ENCODE measurements around the gene RS1.

RS1 gene

GRCh38 chrX:18672008-18672407 lies at the start of gene RS1:
TSS of gene RS1 (minus strand) at chrX:18672108. CDS start at chrX:18672068, 40 bp downstream.
- no peak for DNase-seq

DNA sequence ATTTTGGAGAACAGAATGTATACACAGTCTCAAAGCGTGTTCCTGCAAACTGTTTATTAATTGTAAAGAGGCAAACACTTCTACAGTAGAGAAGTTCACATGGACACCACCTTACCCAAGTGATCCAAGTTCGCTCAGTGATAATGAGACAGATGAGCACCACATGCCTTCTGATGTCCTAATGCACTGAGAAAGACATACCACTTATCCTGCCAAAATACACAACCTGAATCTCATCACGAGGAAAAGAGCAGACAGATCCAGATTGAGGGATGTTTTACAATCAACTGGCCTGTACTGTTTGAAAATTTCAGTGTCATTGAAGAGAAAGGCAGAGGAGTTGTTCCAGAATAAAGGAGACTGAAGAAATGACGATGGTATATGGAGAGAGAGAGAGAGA lies 47.9 kb upstream of the RS1 start:
- no peak for DNase-seq

DNA sequence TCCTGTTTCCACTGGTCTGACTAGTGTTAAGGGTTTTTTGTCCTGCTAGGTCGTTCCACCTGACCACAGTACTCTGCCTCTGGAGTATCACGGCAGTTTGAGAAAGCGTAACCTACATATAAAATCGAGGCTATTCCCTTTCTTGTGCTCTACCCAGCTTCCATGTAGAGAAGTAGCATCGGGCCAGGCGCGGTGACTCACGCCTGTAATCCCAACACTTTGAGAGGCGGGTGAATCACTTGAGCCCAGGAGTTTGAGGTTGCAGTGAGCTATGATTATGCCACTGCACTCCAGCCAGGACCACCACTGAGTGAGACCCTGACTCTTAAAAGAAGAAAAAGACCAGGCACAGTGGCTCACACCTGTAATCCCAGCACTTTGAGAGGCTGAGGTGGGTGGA lies 43.0 kb upstream of the RS1 start:
- DNase-seq, result no peak

GRCh38 chrX:18709833-18710232 lies 37.9 kb upstream of the RS1 start:
- DNase-seq, result no peak

DNA sequence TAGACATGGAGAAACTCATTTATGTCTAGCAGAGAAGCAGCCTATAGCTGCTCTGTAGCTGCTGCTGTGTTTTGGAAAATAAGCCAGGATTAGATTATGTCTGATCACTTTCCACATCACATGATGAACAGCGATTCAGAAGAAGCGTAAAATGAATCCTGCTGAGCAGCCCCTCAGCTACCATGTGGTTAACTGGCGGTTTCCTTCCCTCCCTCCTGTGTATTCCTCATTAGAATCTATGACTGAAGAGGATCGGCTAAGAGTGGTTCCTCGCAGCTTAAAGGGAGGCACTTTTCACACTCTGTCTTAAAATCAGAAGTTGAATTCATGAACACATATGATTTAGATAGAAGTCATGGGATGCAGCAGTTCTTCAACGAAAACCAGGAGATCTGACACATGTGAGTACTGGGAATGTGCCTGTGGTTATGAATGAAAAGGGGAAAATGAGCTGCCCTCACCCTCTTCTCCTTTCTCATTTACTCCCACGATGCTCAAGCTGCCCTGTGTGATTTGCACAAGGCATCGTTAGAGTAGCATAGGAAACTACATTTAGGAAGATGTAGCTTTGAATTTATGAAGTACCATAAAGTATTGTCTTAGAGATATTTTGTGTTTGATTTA lies 35.6 kb upstream of the RS1 start, which contains the start of gene PPEF1:
Gene PPEF1, plus strand, starts transcription at position 220 of the 624 bp plus-strand sequence. Its CDS starts 136 bp downstream, at position 356.
- DNase-seq, result no peak

DNA sequence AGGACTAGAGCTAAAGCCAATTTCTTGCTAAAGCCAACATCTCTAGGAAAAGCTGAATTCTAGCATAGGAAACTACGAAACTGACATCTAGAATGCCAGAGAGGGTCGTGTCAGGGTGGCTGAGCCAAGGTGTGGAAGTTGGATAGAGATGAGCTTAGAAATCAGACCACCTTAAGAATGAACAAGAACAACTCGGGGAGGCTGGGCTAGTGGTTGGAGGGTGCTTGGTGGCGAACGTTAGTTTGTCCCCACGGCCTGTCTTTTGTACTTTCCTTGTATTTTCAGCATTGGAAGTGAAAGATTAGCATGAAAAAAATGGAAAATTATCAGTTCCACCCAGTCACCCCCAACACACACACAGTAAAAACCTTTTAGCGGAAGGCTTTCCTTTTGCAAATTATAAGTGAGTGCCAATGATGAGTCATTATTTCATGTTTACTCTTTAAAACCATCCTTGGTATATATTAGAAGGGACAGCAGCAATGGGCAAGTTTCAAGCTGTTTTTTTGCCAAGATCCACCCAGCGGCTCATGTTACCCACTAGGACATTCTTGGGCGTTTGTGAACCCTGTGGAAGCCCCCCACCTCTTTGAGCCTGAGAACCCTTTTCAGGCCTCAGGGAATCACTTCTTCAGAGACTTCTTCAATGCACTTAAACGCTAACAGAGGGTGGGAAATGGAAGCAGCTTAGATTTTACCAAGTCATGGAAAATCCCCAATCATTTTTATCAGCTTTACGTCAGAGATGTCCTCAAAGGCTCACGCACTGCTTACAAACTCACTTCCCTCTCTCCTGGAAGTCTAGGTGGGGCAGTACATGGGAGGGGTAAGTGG lies 30.7 kb upstream of the RS1 start:
- no peak for DNase-seq

DNA sequence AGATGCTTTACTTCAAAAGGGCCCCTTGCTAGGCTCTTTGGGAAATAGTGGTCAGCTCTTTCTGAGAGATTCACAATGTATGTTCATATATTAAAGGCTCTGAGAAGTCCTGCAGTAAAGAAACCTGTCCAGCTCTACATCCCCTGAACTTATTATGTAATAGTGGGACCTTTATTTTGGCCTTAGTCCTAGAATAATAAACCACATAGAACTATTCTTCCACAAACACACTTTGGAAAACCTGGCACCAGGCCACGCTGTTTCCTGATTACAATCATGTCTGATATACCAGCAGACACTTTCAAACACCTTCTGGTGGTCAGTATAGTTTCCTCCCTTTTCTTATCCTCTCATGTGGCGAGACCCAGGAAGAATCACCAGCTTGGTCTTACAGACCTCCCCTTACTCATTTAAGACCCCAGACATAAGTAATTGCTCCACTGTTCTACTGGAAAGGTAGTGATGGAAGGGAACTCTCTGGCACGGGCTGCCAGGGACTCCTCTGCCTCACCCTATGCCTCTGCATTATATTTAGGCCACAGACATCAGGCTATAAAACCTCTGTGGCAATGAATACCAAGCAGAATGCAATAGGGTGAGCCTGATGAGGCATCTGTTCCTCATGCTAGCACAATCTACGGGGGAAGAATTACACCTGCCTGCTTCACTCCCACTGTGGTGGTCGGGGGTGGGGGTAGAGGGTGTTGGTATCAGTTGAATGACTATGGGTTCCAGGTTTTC lies 29.9 kb upstream of the RS1 start:
- no peak for DNase-seq

DNA sequence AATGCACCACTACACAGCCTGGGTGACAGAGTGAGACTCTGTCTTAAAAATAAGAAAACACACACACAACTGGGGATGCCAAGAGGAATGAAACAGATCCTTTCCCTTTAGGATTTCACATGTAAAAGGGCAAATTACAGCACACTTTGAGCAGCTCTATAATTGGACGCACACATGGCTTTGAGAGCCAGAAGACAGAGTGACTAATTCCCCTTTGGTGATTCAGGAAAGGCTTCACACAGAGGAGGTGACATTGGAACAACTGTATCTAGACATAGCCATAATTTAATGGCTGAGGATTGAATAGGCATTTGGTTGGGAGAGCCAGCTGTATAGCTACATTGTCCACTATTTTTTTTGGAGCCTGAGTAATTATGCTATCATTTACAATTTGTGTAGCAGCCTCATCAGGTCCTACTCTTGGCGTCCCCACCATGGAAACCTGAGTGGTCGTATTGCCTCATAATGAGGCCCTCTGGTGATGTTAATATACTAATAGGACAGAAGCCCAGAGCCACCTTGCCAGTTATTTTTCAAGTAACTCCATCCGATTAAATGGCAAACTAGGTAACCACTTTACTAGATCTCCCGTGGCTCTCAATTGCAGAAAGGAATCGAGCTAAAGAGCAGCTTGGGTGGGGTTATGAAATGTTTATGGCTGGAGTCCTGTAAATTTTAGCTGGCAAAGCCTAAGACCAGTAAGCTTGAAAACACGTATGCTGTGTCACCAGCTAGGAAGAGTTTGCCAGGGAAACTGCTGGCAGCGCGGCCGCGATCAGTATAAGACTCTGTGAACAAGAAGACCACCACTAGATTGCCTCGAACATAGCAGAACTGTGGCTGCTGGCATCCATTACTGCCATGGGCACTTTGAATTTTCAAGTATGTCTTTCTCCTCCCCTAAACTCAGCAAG lies 27.1 kb upstream of the RS1 start:
- no peak for DNase-seq

GRCh38 chrX:18696653-18697052 lies 24.7 kb upstream of the RS1 start:
- DNase-seq, result no peak

- no peak for DNase-seq
These were observed 20.6 kb upstream of the RS1 start for GRCh38 chrX:18692541-18692940.

- DNase-seq, result no peak
These were observed 19.5 kb upstream of the RS1 start for GRCh38 chrX:18691431-18691830.

DNA sequence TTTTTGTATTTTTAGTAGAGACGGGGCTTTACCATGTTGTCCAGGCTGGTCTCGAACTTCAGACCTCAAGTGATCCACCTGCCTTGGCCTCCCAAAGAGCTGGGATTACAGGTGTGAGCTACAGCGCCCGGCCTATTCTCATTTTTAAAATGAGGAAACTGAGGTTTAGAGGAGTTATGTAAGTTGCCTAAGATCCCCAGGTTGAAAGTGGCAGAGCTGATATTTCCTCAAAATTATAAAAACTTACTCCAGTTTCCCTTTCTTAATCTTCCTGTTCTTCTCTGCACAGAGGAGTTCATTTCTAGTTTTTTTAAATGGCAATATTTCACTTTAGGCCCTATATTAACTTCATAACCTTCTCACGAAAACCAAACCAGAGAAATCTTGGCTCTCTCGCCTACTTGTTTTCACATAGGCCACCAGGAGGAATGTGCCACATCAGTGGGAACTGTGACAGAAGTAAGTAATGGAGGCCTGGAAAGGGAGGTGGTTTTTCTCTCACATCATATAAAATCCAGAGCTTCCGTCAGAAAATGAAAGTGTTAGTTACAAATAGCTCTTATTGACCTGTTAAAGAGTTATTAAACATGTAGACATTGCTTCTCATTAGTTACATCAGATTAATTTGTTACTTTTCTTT lies 16.1 kb upstream of the RS1 start:
- DNase-seq, result no peak

DNA sequence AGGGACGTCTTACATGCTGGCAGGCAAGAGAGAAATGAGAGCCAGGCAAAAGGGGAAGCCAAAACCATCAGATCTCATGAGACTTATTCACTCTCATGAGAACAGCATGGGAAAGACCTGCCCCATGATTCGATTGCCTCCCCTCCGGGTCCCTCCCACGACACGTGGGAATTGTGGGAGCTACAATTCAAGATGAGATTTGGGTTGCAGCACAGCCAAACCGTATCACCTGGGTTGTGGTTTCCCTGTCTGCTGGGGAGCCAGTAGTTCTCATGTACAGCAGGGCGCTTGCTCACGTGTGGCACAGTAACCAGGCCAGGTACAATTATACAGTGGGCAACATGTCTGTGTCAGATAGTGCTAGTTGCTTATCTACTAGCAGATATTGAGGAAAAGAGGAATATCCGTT lies 11.1 kb upstream of the RS1 start:
- no peak for DNase-seq

GRCh38 chrX:18681996-18682395 lies 10.1 kb upstream of the RS1 start:
- DNase-seq, result no peak

GRCh38 chrX:18677161-18677869 lies 5.4 kb upstream of the RS1 start:
- DNase-seq, result no peak

- DNase-seq, result no peak
These were observed 4.6 kb upstream of the RS1 start for GRCh38 chrX:18676470-18676869.

DNA sequence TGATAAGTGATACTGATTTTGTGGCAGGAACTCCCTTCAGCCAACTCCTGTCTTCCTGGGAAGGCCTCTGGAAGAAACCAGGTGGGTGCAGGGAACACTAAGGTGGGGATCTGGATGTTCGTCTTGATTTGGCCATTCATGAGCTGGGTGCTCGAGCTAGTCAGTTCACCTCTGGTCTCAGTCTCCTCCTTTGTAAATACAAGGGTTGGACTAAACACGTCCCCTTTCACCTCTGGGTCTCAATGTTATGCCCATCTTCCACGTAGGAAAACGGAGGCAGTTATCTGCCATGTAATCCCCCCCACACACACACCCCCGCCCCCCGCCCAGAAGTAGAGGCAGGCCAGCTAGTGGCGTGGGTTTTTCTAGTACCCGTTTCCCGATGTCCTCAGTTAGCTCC lies 4.1 kb upstream of the RS1 start:
- DNase-seq, result no peak

- peak; percentile 66 for DNase-seq
These were observed 3.2 kb upstream of the RS1 start for GRCh38 chrX:18674788-18675735.

DNA sequence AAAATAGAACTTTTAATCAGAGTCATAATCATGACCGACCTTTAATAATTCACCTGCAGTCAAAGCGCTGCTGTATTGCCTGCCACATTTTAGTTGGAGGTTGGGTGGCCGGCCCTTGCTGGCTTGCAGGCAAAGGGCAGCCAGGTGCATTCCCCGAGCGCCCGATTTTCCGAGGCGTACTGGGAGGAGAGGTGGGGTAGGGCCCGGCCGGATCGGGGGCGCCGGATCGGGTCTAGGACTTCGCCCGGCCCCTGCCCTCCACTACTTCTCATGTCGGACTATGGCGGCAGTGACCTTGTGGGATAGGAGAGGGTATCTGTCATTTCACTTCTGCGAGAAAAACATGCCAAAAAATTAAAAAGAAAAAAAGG lies 2.5 kb upstream of the RS1 start:
- peak; percentile 8 for DNase-seq

Data from activated CD4-positive, alpha-beta T cell treated with anti-CD3 and anti-CD28 coated beads for 1 hour (primary cell).